GM19324 (cell line): ENCODE measurements around the gene ABCA1.
"Not testable (repeated sequence)": the region's sequence is repeated elsewhere in the genome, so short reads cannot be mapped to it uniquely, and the experiment has no call there.

Source experiments
- ATAC-seq: cut with Tn5 transposase; IDR thresholded peaks from one replicate; pipeline ENCODE4 v1.9.1; 2021; ENCODE audit warnings: mild to moderate bottlenecking, moderate library complexity; ENCODE audit not compliant: unreplicated experiment, low FRiP score

ABCA1 gene

DNA sequence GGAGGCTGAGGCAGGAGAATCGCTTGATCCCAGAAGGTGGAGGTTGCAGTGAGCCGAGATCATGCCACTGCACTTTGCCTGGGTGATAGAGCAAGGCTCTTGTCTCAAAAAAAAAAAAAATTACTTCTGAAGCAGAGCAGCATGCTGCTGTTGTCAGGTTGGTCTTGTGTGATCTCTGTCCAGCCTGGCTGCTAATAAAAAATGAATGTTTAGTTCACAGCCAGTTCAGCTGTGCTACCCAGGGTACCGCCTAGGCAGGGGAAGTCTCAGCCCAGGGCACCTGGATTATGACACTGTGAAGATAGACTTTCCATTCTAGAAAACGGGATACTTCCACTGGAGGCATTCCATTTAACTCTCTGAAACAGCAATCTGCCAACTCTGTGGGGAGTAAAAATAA is 23.5 kb upstream of the ABCA1 start:
- no peak for ATAC-seq

DNA sequence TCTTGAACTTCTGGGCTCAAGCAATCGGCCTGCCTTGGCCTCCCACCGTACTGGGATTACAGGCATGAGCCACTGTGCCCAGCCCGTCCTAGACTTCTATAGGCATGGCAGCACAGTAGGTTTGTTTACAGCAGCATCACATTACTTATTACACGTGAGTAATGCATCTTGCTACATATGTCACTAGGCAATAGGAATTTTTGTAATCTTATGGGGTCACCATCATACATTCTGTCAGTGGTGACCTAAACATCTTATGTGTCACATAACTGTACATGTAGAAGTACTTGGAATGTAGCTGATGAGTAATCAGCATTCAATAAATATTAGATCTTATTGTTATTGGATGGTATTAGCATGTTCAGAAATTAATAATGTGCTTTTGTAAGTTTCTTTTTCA is 22.9 kb upstream of the ABCA1 start:
- ATAC-seq: no peak

DNA sequence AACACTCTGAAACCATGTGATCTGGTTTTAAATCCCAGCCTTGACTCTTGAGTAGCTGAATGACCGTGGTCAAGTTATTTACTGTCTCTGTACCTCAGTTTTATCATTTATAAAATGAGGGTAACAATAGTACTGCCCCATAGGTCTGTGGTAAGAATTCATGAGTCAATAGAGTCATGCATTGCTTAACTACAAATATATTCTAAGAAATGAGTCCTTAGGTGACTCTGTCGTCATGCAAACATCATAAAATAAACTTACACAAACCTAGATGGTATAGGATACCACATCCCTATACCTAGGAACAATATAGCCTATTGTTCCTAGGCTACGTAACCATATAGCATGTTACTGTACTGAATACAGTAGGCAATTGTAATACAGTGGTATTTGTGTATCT is 20.3 kb upstream of the ABCA1 start:
- no peak for ATAC-seq

DNA sequence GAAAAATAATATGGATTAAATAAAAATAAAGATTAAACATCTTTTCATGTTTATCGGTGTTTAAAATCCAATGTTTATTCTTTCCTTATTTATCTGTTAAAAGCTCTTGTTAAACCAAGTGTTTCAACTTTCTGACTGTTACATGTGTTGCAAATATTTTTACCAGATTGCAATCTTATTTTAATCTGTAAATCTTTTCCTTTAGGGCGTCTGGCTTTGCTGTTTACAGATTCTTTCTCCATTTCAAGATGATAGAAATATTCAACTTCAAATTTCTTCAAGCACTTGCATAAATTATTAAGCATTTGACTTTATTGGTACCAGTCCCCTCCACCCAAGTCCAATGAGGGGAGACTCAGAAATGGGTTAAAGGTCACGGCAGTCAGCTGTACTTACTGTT is 16.9 kb upstream of the ABCA1 start:
- ATAC-seq: no peak

DNA sequence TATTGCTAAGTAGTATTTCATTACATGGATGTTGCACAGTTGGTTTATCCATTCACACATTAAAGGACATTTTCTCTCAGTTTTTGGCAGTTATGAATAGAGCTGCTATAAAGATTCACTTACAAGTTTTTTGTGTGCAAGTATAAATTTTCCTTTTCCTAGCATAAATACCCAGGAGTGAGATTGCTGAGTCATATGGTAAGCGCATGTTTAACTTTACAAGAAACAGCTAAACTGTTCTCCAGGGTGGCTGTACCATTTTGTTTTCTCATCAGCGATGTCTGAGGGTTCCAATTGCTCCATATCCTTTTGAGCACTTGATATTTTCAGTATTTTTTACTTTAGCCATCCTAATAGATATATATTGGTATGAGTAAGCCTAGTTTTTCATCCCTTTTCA is 16.4 kb upstream of the ABCA1 start:
- ATAC-seq: no peak

DNA sequence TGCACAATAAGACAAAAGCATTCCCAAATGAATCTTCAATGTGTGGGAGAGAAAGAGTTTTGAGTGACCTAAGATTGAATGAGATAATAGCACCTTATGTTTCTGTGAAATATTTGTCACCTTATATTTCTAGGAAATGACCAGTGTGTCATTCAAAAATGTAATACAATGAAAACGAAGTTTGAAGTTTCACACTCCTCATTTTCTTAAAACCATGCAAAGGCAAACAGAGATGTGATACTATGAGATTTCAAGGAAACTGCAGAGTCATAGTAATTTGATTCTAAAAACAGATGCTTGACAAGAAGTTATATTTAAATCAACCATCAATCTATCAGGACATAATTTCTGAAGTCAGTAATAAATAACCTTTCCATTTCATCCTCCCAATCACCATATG is 13.6 kb upstream of the ABCA1 start:
- no peak for ATAC-seq

DNA sequence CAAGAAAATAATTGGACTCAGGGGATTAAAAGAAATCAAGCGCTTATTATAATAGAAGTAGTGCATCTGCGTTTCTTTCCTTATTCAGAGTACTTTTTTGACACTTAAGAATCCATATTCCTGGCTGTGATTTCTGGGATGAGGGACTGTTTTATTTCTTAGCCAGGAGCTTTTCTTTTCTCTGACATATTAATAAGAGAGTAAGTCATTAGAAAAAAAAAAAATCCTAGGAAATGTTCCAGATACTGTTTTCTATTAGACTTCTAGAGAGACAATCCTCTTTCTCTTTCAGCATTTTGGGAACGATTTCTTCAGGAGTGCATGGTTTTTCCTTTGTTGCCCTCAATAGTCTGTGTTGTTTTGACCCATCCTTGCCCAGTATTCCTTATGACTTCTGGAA is 8.3 kb upstream of the ABCA1 start:
- ATAC-seq: no peak

DNA sequence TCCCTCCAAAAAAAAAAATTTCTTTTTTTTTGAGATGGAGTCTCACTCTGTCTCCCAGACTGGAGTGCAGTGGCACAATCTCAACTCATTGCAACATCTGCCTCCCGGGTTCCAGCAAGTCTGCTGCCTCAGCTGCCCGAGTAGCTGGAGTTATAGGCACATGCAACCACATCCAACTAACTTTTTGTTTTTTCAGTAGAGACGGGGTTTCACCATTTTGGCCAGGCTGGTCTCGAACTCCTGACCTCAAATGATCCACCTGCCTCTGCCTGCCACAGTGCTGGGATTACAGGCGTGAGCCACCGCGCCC is 7.5 kb upstream of the ABCA1 start:
- not testable (repeated sequence) for ATAC-seq

DNA sequence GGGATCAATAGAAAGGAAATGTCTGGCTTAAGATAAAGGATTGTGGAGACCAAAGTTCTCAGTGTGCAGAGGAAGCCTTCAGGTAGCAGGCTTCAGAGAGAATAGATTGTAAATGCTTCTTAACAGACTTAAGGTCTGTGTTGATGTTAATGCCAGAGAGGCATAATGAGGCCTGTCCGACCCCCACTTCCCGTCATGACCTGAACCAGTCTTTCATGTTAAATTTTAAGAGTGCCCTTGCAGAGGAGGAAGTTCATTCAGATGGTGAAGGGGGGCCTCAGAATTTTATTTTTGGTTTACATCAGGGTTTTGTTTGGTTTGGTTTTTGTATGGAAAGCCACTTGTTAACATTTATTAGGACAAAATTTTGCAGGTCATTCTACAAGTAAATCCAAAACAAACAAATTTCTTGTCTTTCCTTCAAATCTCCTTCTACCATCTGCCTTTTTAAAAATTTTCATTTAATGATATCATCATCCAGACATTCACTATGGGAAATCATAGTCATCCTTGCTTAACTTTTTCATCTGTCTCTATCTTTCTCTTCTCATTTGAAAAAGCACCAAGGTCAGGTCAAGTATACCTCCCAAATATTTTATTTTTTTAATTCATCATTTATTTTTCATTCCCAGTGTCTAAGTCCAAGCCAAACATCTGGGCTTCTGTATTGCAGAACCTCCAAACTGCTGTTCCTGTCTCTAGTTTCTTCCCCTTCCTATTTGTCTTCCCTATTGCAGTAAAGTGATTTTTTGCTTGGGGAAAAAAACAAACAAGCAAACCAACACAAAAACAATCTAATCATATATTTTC is 6.9 kb upstream of the ABCA1 start:
- ATAC-seq: no peak

DNA sequence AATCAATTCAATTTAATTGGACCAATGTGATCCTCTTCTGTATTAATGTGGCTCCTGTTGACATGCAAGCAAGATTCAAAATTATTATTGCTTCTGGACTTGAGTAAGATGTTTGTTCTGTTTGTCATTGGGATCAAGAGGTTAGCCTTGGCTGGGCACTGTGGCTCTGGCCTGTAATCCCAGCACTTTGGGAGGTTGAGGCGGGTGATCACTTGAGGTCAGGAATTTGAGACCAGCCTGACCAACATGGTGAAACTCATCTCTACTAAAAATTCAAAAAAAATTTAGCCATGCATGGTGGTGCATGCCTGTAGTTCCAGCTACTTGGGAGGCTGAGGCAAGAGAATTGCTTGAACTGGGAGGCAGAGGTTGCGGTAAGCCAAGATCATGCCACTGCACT is 5.1 kb upstream of the ABCA1 start:
- ATAC-seq: not testable (repeated sequence)

DNA sequence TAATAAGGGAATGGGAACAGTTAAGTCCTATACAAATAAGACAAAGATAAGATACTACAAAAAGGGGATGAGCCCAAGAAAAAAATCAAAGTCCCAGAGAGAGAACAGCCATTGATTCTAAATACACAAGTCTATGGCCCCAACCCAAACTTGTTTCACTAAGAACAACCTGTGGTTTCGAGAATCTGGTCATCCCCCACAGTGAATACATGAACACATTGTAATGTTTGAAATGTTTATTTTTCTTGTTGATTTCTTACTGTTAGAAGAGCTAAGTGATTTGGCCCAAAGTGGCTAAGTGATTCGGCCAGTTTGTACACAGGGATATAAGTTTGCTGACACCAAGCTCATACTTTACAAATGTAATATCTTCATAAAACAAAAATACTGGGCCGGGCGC is 3.3 kb upstream of the ABCA1 start:
- no peak for ATAC-seq

DNA sequence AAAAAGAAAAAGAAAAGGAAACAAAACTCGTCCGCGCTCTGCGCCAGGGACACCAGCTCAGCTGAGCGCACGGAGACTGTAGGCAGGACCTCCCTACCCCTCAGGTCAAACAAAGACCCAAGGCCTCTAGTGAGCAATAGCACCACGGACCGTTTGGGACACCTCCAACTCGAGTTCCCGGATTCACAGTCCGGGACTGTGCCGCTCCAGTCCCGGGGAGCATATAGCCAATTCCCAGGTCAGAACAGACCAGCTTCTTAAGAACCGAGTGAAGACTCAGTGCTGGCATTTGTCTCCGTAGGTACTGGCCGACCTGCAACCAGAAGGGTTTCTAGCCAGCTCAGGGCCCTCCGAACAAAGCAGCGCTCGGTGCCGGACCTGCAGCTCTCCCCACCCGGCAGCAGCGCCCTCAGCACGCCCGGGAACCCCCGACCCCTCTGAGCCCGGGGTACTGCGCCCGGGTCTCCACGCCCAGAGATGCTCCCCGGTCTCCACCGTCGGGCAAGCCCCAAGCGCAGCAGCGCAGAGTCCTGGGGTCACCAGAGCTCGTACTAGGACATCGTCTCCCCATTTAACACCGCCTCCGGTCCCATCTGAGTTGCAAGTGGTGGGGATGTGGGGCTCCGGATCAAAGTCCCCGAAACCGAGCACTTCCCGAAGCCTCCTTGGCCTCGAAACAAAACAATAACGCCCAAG is 591 bp downstream of the ABCA1 start:
- ATAC-seq: no peak

DNA sequence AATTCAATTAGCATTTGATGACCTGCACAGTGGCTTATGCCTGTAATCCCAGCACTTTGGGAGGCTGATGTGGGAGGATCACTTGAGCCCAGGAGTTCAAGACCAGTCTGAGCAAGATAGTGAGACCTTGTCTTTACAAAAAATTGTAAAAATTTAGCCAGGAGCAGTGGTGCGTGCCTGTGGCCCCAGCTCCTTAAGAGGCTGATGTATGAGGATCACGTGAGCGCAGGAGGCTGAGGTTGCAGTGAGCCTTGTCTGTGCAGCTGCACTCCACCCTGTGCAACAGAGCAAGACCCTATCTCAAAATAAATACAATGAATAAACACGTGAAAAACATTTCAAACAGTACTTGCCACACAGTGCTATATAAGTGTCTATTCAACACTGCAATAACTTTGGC is 4.2 kb downstream of the ABCA1 start:
- no peak for ATAC-seq

DNA sequence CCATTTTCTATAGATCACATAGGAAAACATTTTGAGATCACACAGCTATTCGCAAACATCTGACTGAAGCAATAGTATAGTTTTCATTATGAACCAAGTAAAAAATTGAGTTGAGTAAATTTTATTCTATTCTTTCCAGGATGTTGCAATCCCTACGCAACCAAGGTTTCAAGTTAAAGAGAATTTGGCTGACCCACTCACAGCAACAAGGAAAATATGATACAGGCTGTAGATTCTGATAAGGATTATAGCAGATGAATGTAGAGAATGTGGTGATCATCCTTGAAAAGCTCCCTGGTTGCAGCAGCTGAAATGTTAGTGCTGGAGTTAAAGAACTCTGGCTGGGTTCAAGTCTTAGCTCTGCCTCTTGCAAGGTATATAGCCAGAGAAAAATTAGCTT is 4.7 kb downstream of the ABCA1 start:
- ATAC-seq: no peak

DNA sequence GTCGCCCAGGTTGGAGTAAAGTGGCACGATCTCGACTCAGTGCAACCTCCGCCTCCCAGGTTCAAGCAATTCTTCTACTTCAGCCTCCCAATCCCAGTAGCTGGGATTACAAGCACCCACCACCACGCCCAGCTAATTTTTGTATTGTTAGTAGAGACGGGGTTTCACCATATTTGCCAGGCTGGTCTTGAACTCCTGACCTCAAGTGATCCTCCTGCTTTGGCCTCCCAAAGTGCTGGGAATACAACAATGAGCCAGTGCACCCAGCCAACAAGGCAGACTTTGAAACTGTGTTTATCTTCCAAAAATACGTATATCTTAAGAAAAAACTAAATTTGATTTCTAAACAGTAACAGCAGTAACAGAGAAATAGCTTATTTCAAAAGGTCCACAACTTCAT is 5.2 kb downstream of the ABCA1 start:
- not testable (repeated sequence) for ATAC-seq

DNA sequence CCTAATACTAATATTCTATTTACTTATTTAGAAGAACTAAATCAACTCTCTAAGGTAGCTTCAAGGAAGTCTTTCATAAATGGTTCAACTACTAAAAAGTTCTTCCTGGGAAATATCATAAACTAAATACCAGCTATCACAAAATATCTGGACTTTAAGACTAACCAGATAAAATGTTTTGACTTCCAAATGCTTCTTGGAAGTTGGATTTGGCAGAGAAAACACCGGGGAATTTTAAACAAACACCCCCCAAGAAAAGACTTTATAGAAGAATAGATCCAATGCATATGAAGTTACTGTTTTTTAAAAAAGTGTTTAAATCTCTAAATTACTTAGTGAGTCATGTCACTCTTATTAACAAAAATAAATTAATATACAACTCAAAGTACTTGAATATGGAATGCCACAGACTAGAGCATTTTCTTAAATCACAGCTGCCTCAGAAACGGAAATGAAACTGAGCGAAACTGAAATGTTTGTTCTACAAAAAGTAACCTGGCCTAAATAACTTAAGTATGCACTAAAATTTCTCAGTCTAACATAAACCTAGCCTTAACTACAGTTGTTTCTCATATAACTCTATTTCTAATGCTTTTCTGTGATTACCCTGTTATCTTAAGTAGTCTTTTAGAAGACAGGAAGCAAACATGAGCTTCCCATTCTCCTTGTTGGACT is 6.8 kb downstream of the ABCA1 start:
- ATAC-seq: no peak

DNA sequence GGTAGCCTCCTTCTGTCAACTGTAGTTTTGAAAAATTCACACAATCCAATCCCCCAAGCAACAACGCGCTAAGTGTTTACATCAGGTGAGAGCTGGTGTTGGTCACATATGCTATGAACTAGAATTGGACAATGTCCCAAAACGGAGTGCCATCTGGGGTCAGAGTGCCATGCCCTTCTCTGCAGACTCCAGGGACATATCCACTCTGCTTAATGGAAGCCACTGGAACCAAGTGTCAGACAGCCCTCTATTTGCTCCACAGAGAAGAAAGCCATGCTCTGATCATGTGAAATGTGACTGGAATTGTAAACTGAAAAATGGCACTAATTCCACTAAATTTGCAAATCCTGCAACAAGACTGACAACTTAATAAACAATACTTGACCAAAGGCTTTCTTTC is 12.2 kb downstream of the ABCA1 start:
- no peak for ATAC-seq

DNA sequence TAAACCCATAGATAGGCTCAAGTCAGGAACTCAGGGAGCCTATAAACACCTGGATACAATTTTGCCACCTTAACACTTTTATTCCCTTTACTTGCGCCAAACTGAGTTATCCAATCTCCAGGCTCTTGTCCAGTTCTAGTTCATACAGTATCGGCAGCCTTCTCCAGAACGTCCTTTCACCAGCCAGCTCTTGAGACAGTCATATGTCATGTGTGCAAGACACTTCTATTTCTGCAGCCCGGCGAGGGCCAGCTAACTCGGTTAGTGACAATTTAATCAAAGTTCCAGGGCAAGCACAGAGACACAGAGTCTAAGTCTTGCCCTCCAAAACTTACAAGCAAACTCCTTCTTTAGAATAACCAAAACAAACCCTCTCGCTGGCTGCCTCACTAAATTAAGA is 12.9 kb downstream of the ABCA1 start:
- no peak for ATAC-seq

DNA sequence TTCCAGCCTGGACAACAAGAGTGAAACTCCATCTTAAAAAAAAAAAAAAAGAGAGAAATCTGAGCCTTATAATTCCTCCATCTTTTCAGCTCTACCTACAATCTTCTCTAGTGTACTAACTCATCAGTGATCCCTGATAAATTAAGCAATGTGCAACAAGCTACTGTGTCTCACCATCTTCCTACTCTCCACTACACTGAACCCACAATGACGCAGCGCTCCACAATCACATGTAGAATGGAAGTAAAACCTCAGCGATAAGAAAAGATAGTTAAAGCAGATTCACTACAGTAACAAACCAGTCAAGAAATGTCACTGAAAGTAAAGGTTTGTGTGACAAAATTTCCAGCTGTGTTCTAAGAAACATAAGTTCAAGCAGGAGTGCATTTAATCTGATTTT is 13.5 kb downstream of the ABCA1 start:
- no peak for ATAC-seq

DNA sequence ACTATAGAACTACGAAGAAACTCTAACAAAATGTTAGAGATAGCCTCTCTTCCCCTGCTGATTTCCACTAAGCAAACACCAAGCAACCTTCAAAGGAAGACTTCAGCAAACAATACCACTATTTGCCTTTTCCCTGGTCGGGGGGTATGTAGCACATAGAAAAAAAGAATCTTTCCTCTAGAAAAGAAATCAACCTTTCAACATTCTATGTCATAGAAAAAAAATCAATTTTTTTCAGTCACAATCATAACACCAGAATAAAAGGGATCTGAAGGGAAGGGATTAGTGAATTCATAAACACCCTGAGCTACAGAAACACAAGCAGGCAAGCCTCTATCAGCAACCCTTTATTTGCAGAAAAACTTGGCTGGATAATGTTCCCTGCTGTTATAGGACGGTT is 15.3 kb downstream of the ABCA1 start:
- no peak for ATAC-seq

DNA sequence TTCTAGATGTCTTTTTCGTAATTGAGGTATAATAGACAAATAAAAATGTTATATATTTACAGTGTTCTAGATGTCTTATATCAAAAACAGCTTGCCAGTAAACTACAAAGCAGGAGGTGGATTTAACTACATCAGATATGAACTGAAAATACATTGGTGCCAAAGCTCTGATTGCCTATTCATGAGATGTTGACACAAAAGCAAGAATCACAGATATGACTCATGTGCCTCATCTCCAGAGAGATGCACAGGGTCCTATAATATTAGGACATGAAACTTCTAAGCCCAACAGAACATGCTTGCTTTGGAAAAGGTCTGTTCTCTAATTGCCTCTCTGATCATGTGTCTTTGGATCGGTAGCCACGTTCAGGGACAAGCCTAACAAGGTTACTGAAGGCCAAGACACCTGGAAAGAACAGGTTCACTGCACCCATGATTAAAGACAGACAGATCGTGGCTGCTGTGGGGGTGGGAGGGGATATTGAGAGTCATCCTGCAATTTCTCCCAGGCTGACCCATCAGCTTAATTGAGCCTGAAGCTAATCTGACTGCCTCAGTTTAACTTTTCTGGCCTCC is 16.8 kb downstream of the ABCA1 start:
- no peak for ATAC-seq
